HEK293 (cell line): Measurements from ENCODE around the gene OR11G2.

ENCODE experiments used
- CTCF ChIA-PET: fragments of 350-600 bp; formaldehyde crosslinking; extraction: SDS; loops from one replicate; lab custom pipeline; 2021; ENCODE audit warnings: antibody characterized with exemption; lab: Yijun Ruan, JAX
- POLR2A ChIA-PET: fragments of 300-600 bp; formaldehyde crosslinking; extraction: SDS; loops from one replicate; lab custom pipeline; 2020; ENCODE audit warnings: antibody characterized with exemption, inconsistent platforms; lab: Yijun Ruan, JAX
- H3K27ac ChIP-seq: fragments of 200-500 bp; sonication (Bioruptor generic); 2 replicates; pipeline ENCODE4 v1.5.1; 2014; ENCODE audit warnings: low read depth, low read length, control low read depth, inconsistent platforms; ENCODE audit errors: extremely low read depth
- H3K36me3 ChIP-seq, 2 experiments: fragments of 200-500 bp in 1 of 2; sonication (Bioruptor generic) in 1 of 2; 1 replicate in 1 of 2; 2 replicates in 1 of 2; pipeline ENCODE4 v1.5.1; 2014 to 2017; ENCODE audit warnings: inconsistent platforms in 2 of 2, low read length in 2 of 2; ENCODE audit not compliant: control insufficient read depth in 2 of 2, insufficient read depth in 1 of 2
- H3K4me1 ChIP-seq: fragments of 200-500 bp; sonication (Bioruptor generic); 2 replicates; pipeline ENCODE4 v1.5.1; 2014; ENCODE audit warnings: mild to moderate bottlenecking, low read length, inconsistent platforms; ENCODE audit not compliant: control insufficient read depth, insufficient read depth
- H3K4me3 ChIP-seq: 2 replicates; pipeline ENCODE4 v1.5.1; 2011; ENCODE audit warnings: low read depth, mild to moderate bottlenecking, control low read depth, low read length, moderate library complexity
- H3K9me3 ChIP-seq: fragments of 200-500 bp; sonication (Bioruptor generic); 2 replicates; pipeline ENCODE4 v1.5.1; 2014; ENCODE audit warnings: low read depth, low read length, inconsistent platforms; ENCODE audit not compliant: control insufficient read depth, insufficient read depth
- FEZF1 ChIP-seq: fragments of 450-650 bp; formaldehyde crosslinking; IDR thresholded peaks from 2 replicates; pipeline ENCODE4 v1.5.1; 2016; ENCODE audit warnings: missing biosample characterization, missing genetic modification characterization
- GLIS1 ChIP-seq: fragments of 450-650 bp; formaldehyde crosslinking; IDR thresholded peaks from 2 replicates; pipeline ENCODE4 v1.5.1; 2016; ENCODE audit warnings: missing biosample characterization, missing genetic modification characterization
- IKZF3 ChIP-seq: fragments of 450-650 bp; IDR thresholded peaks from 2 replicates; pipeline ENCODE4 v1.5.0; 2018; ENCODE audit warnings: missing biosample characterization, mild to moderate bottlenecking, missing genetic modification characterization, moderate library complexity
- KLF16 ChIP-seq: fragments of 450-650 bp; formaldehyde crosslinking; IDR thresholded peaks from 2 replicates; pipeline ENCODE4 v1.5.1; 2017; ENCODE audit warnings: missing biosample characterization, missing genetic modification characterization
- OSR2 ChIP-seq: fragments of 450-650 bp; formaldehyde crosslinking; IDR thresholded peaks from 2 replicates; pipeline ENCODE4 v1.5.1; 2016; ENCODE audit warnings: missing biosample characterization, missing genetic modification characterization
- PRDM10 ChIP-seq: fragments of 450-650 bp; formaldehyde crosslinking; IDR thresholded peaks from 2 replicates; pipeline ENCODE4 v1.5.1; 2016; ENCODE audit warnings: missing biosample characterization, missing genetic modification characterization
- REST ChIP-seq: fragments of 450-650 bp; formaldehyde crosslinking; IDR thresholded peaks from 2 replicates; pipeline ENCODE4 v1.5.1; 2016; ENCODE audit warnings: missing biosample characterization, missing genetic modification characterization
- YY1 ChIP-seq: fragments of 450-650 bp; formaldehyde crosslinking; IDR thresholded peaks from 2 replicates; pipeline ENCODE4 v1.5.1; 2018; ENCODE audit warnings: missing biosample characterization, missing genetic modification characterization
- ZBTB8A ChIP-seq: fragments of 450-650 bp; formaldehyde crosslinking; IDR thresholded peaks from 2 replicates; pipeline ENCODE4 v1.5.1; 2016; ENCODE audit warnings: missing biosample characterization, missing genetic modification characterization
- ZEB2 ChIP-seq: fragments of 450-650 bp; formaldehyde crosslinking; IDR thresholded peaks from 2 replicates; pipeline ENCODE4 v1.5.1; 2016; ENCODE audit warnings: missing biosample characterization, missing genetic modification characterization
- ZNF121 ChIP-seq: fragments of 450-650 bp; formaldehyde crosslinking; IDR thresholded peaks from 2 replicates; pipeline ENCODE4 v1.5.1; 2016; ENCODE audit warnings: missing biosample characterization, missing genetic modification characterization
- ZNF138 ChIP-seq: fragments of 450-650 bp; formaldehyde crosslinking; IDR thresholded peaks from 2 replicates; pipeline ENCODE4 v1.5.1; 2016; ENCODE audit warnings: missing biosample characterization, missing genetic modification characterization, borderline replicate concordance
- ZNF146 ChIP-seq: fragments of 450-650 bp; formaldehyde crosslinking; IDR thresholded peaks from 2 replicates; pipeline ENCODE4 v1.5.1; 2016; ENCODE audit warnings: missing biosample characterization, missing genetic modification characterization
- ZNF169 ChIP-seq: fragments of 450-650 bp; formaldehyde crosslinking; IDR thresholded peaks from 2 replicates; pipeline ENCODE4 v1.5.1; 2016; ENCODE audit warnings: missing biosample characterization, missing genetic modification characterization
- ZNF175 ChIP-seq: fragments of 450-650 bp; formaldehyde crosslinking; IDR thresholded peaks from 2 replicates; pipeline ENCODE4 v1.5.1; 2016; ENCODE audit warnings: missing biosample characterization, missing genetic modification characterization
- ZNF19 ChIP-seq: fragments of 450-650 bp; formaldehyde crosslinking; IDR thresholded peaks from 2 replicates; pipeline ENCODE4; 2016; ENCODE audit warnings: missing biosample characterization, missing genetic modification characterization, low read depth
- ZNF214 ChIP-seq: fragments of 450-650 bp; formaldehyde crosslinking; IDR thresholded peaks from 2 replicates; pipeline ENCODE4 v1.5.1; 2017; ENCODE audit warnings: missing biosample characterization, mild to moderate bottlenecking, missing genetic modification characterization, borderline replicate concordance
- ZNF248 ChIP-seq: fragments of 450-650 bp; formaldehyde crosslinking; IDR thresholded peaks from 2 replicates; pipeline ENCODE4 v1.5.1; 2017; ENCODE audit warnings: missing biosample characterization, missing genetic modification characterization
- ZNF555 ChIP-seq: fragments of 450-650 bp; formaldehyde crosslinking; conservative IDR thresholded peaks from 2 replicates; pipeline ENCODE4 v1.5.1; 2017; ENCODE audit warnings: missing biosample characterization, mild to moderate bottlenecking, missing genetic modification characterization, inconsistent platforms
- ZNF623 ChIP-seq: fragments of 450-650 bp; formaldehyde crosslinking; IDR thresholded peaks from 2 replicates; pipeline ENCODE4 v1.5.1; 2016; ENCODE audit warnings: missing biosample characterization, missing genetic modification characterization
- ZNF670 ChIP-seq: fragments of 450-650 bp; formaldehyde crosslinking; IDR thresholded peaks from 2 replicates; pipeline ENCODE4 v1.5.1; 2016; ENCODE audit warnings: missing biosample characterization, missing genetic modification characterization, low read depth
- TF ChIP-seq, protein P1 (sequence below): fragments of 450-650 bp; formaldehyde crosslinking; IDR thresholded peaks from 2 replicates; pipeline ENCODE4 v1.5.1; 2016; ENCODE audit warnings: missing biosample characterization, missing genetic modification characterization

OR11G2 gene

GRCh38 chr14:20179218-20179617, 11.5 kb upstream of the OR11G2 start:
- TF ChIP-seq GLIS1 (no peak), FEZF1 (tag by site-specific recombination) (no peak), IKZF3 (no peak), REST (tag by site-specific recombination) (no peak), ZNF121 (tag by site-specific recombination) (no peak), KLF16 (tag by site-specific recombination) (no peak), ZNF555 (tag by site-specific recombination) (no peak), ZNF623 (tag by site-specific recombination) (no peak), ZNF169 (tag by site-specific recombination) (no peak), PRDM10 (tag by site-specific recombination) (no peak), ZNF175 (tag by site-specific recombination) (no peak), ZNF138 (tag by site-specific recombination) (no peak), YY1 (tag by site-specific recombination) (no peak)
- CTCF ChIA-PET = no interaction called here
- no peak overlapping the region for H3K4me3 ChIP-seq
- no peak overlapping the region for H3K27ac ChIP-seq
- H3K4me1 ChIP-seq = no peaks in the 10 kb centered on the region
- H3K36me3 ChIP-seq = no peaks in the 10 kb centered on the region
- no peaks in the 10 kb centered on the region for H3K9me3 ChIP-seq
- POLR2A ChIA-PET = no interaction called here

GRCh38 chr14:20179880-20180279, 10.8 kb upstream of the OR11G2 start:
- H3K4me1 ChIP-seq = no peaks in the 10 kb centered on the region
- no peak overlapping the region for H3K4me3 ChIP-seq
- no peaks in the 10 kb centered on the region for H3K36me3 ChIP-seq
- no peak overlapping the region for H3K27ac ChIP-seq
- no peak for TF ChIP-seq OSR2
- CTCF ChIA-PET = no interaction called here
- no peaks in the 10 kb centered on the region for H3K9me3 ChIP-seq
- POLR2A ChIA-PET = no interaction called here

DNA sequence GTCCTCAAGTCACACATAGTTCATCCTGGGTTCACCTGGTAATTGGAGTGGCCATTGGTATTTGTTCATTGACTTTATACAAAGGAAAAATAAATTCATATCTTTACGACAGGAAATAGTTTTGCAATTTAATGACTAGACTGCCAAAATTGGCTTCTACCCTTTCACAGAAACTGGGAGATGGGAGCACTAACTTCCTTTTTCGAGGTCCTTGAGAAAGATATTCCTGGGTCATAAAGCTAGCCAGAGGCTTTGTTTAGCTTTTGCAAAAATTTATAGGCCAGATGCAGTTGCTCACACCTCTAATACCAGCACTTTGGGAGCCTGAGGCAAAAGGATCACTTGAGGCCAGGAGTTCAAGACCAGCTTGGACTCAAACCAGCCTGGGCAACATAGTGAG, 10.2 kb upstream of the OR11G2 start:
- POLR2A ChIA-PET = no interaction called here
- no peak overlapping the region for H3K4me3 ChIP-seq
- no peaks in the 10 kb centered on the region for H3K9me3 ChIP-seq
- CTCF ChIA-PET = no interaction called here
- no peak overlapping the region for H3K27ac ChIP-seq
- no peak for TF ChIP-seq ZNF248 (tag by site-specific recombination)
- TF ChIP-seq ZNF670 (tag by site-specific recombination) = no peak
- no peak for TF ChIP-seq ZNF214
- no peak for TF ChIP-seq ZBTB8A (tag by site-specific recombination)
- TF ChIP-seq, protein P1, sequence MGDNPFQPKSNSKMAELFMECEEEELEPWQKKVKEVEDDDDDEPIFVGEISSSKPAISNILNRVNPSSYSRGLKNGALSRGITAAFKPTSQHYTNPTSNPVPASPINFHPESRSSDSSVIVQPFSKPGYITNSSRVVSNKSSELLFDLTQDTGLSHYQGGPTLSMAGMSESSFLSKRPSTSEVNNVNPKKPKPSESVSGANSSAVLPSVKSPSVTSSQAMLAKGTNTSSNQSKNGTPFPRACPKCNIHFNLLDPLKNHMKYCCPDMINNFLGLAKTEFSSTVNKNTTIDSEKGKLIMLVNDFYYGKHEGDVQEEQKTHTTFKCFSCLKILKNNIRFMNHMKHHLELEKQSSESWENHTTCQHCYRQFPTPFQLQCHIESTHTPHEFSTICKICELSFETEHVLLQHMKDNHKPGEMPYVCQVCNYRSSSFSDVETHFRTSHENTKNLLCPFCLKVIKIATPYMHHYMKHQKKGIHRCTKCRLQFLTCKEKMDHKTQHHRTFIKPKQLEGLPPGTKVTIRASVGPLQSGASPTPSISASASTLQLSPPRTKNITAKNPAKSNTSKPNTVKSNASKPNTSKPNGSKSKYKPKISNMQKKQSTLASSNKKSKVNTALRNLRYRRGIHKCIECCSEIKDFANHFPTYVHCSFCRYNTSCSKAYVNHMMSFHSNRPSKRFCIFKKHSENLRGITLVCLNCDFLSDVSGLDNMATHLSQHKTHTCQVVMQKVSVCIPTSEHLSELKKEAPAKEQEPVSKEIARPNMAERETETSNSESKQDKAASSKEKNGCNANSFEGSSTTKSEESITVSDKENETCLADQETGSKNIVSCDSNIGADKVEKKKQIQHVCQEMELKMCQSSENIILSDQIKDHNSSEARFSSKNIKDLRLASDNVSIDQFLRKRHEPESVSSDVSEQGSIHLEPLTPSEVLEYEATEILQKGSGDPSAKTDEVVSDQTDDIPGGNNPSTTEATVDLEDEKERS (tag by site-specific recombination) = no peak
- TF ChIP-seq ZNF19 (tag by site-specific recombination) = no peak
- no peak for TF ChIP-seq ZNF146 (tag by site-specific recombination)
- no peak for TF ChIP-seq ZEB2 (tag by site-specific recombination)
- H3K4me1 ChIP-seq = no peaks in the 10 kb centered on the region
- no peaks in the 10 kb centered on the region for H3K36me3 ChIP-seq
